CD4-positive, alpha-beta T cell (primary cell): Measurements from ENCODE around the gene PHACTR3. TPM values are rescaled to one million over a fixed set of nuclear protein-coding genes. Genes with fewer than 3 reads are reported as not detected.

ENCODE experiments used
- ATAC-seq: fragments of 200-7000 bp; cut with Tn5 transposase; one replicate; pipeline ENCODE4 v1.10.0; 2022; ENCODE audit warnings: mild to moderate bottlenecking; ENCODE audit not compliant: poor library complexity
- CTCF ChIA-PET: fragments of 350-600 bp; sonication (Branson Sonifier 250); formaldehyde crosslinking; loops from one replicate; lab custom pipeline; 2021; ENCODE audit warnings: antibody characterized with exemption, inconsistent platforms; lab: Charles Lee
- POLR2A ChIA-PET: fragments of 350-600 bp; sonication (Branson Sonifier 250); formaldehyde crosslinking; loops from one replicate; lab custom pipeline; 2021; ENCODE audit warnings: antibody characterized with exemption, inconsistent platforms; lab: Charles Lee
- DNase-seq, 14 experiments: peaks; one replicate each; pipeline ENCODE4 v3.0.0-alpha.2; 2013 to 2020; ENCODE audit warnings: mixed read lengths in 2 of 14
- H3K27ac ChIP-seq, 2 donors: one replicate each; pipeline versions ENCODE4 v1.5.1 to v1.7.0; 2013; ENCODE audit warnings: low read length in 2 of 2, low read depth in 1 of 2, mild to moderate bottlenecking in 1 of 2
- H3K27me3 ChIP-seq, 2 experiments: 1 replicate in 1 of 2; 2 replicates in 1 of 2; pipeline versions ENCODE4 v1.6.1 to v1.7.0; 2013; ENCODE audit warnings: low read length in 2 of 2, control low read depth in 1 of 2, mild to moderate bottlenecking in 1 of 2, moderate library complexity in 1 of 2; ENCODE audit not compliant: insufficient read depth in 2 of 2, control insufficient read depth in 1 of 2
- H3K36me3 ChIP-seq: one replicate; pipeline ENCODE4 v1.6.1; 2013; ENCODE audit warnings: low read length, control low read depth; ENCODE audit not compliant: insufficient read depth
- H3K4me1 ChIP-seq: one replicate; pipeline ENCODE4 v1.6.1; 2013; ENCODE audit warnings: low read length, control low read depth; ENCODE audit not compliant: insufficient read depth
- H3K4me3 ChIP-seq: one replicate; pipeline ENCODE4 v1.5.1; 2013; ENCODE audit warnings: mild to moderate bottlenecking, low read length, moderate library complexity
- H3K9me3 ChIP-seq, 2 experiments: 1 replicate in 1 of 2; 2 replicates in 1 of 2; pipeline versions ENCODE4 v1.6.1 to v1.7.0; 2013; ENCODE audit warnings: low read length in 2 of 2, mild to moderate bottlenecking in 2 of 2, control low read depth in 1 of 2, moderate library complexity in 1 of 2; ENCODE audit not compliant: control insufficient read depth in 1 of 2, insufficient read depth in 1 of 2
- H3K27ac Mint-ChIP-seq: one replicate; pipeline ENCODE4 v1.8.0; 2020; ENCODE audit warnings: mixed read lengths
- H3K27me3 Mint-ChIP-seq: one replicate; pipeline ENCODE4 v1.8.0; 2021; ENCODE audit warnings: mixed read lengths
- H3K36me3 Mint-ChIP-seq: one replicate; pipeline ENCODE4 v1.8.0; 2021; ENCODE audit warnings: low read depth, mixed read lengths
- H3K4me1 Mint-ChIP-seq: one replicate; pipeline ENCODE4 v1.8.0; 2021; ENCODE audit warnings: low read depth, mixed read lengths
- H3K4me3 Mint-ChIP-seq: one replicate; pipeline ENCODE4 v1.8.0; 2020; ENCODE audit warnings: mild to moderate bottlenecking, mixed read lengths
- H3K9me3 Mint-ChIP-seq: one replicate; pipeline ENCODE4 v1.8.0; 2020; ENCODE audit warnings: mixed read lengths
- intact Hi-C, 2 experiments: fragments of 100-400 bp; cut with DNase I in 1 of 2; cut with micrococcal nuclease in 1 of 2; formaldehyde crosslinking; loops; one replicate each; pipeline versions ENCODE4 v1.15.1 to v1.9.0; 2023 to 2025; cut with DNase I, micrococcal nuclease
- total RNA-seq, 174 experiments: library from RNA in 2 of 174; stranded (reverse) in 2 of 174; gene quantifications; one replicate each; pipeline ENCODE4 v1.2.3 and lab custom pipeline; 2021 to 2026
- TF ChIP-seq, protein P1 (sequence below): fragments of 200-600 bp; IDR thresholded peaks from one replicate; pipeline ENCODE4 v1.8.0; 2022; ENCODE audit warnings: antibody characterized with exemption, mild to moderate bottlenecking

Gene PHACTR3
- total RNA-seq, 2 experiments from 2014 or later: not detected

DNA sequence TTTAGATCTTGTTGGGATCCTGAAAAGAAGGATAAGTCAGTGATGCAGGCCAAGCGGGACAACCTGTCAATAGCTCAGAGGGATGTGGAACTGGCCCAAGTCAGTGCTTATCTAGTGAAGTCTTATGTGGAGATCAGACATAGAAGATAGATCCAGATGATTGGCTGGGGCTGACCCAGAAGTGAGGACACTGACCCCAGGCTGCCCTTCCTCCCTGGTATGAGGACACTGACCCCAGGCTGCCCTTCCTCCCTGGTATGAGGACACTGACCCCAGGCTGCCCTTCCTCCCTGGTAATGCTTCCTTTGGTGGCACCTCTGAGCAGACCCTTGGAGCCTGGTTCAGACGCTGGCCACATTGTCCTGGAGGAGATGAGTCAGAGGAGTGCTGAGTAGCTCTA lies 159.7 kb downstream of the PHACTR3 start:
- no peak overlapping the region for H3K4me3 Mint-ChIP-seq
- ATAC-seq (no peak), DNase-seq (no peak)
- Histone ChIP-seq H3K27me3 (no peaks in the 10 kb centered on the region), H3K4me1 (no peaks in the 10 kb centered on the region), H3K27ac (no peak overlapping the region), H3K9me3 (peaks cover 0 to 17% of the 10 kb centered on the region in 2 experiments), H3K4me3 (no peak overlapping the region), H3K36me3 (no peaks in the 10 kb centered on the region)
- POLR2A ChIA-PET: no interaction called here
- intact Hi-C loops: no loop called here
- TF ChIP-seq, protein P1, sequence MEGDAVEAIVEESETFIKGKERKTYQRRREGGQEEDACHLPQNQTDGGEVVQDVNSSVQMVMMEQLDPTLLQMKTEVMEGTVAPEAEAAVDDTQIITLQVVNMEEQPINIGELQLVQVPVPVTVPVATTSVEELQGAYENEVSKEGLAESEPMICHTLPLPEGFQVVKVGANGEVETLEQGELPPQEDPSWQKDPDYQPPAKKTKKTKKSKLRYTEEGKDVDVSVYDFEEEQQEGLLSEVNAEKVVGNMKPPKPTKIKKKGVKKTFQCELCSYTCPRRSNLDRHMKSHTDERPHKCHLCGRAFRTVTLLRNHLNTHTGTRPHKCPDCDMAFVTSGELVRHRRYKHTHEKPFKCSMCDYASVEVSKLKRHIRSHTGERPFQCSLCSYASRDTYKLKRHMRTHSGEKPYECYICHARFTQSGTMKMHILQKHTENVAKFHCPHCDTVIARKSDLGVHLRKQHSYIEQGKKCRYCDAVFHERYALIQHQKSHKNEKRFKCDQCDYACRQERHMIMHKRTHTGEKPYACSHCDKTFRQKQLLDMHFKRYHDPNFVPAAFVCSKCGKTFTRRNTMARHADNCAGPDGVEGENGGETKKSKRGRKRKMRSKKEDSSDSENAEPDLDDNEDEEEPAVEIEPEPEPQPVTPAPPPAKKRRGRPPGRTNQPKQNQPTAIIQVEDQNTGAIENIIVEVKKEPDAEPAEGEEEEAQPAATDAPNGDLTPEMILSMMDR: no peak
- peaks cover 5% of the 10 kb centered on the region for H3K27me3 Mint-ChIP-seq
- no peaks in the 10 kb centered on the region for H3K4me1 Mint-ChIP-seq
- H3K9me3 Mint-ChIP-seq: peaks cover 3% of the 10 kb centered on the region
- no peak overlapping the region for H3K27ac Mint-ChIP-seq
- H3K36me3 Mint-ChIP-seq: no peaks in the 10 kb centered on the region
- CTCF ChIA-PET: no interaction called here

DNA sequence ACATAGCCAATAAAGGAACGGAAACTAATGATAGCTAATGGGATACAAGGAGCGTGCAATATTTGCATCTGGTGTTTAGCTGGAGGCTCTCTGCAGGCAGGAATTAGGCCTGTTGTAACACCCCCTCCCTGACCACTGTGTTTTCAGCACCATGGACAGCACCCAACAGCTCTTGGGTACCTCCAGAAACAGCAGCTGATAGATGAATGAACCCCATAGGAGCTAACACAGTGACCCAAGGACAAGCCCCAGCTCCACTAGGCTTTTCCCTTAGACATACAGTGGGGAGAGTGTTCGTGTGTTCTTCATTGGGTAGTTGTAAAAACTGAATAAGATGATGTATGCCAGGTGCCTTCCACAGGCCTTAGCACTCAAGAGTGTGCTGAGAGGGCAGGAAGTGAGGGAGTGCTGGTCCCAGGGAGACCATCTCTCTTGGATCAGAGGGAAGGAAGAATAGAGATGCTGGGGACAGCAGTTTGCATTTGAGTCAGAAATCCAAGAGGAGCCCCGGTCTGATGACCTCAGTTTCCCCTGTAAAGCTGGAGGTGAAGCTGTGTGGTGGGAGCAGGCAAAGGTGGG lies 161.3 kb downstream of the PHACTR3 start:
- H3K36me3 ChIP-seq: no peaks in the 10 kb centered on the region
- Mint-ChIP-seq H3K36me3 (no peaks in the 10 kb centered on the region), H3K27ac (no peak overlapping the region), H3K4me3 (no peak overlapping the region), H3K4me1 (no peaks in the 10 kb centered on the region), H3K9me3 (peaks cover 3% of the 10 kb centered on the region), H3K27me3 (peaks cover 5% of the 10 kb centered on the region)
- intact Hi-C loops: no loop called here
- TF ChIP-seq, protein P1: no peak
- H3K4me1 ChIP-seq: no peaks in the 10 kb centered on the region
- H3K4me3 ChIP-seq: no peak overlapping the region
- ATAC-seq: no peak
- no peaks in the 10 kb centered on the region for H3K27me3 ChIP-seq
- no peak overlapping the region for H3K27ac ChIP-seq
- DNase-seq: peak in 1 of 14 experiments; percentile 15
- ChIA-PET POLR2A (no interaction called here), CTCF (no interaction called here)
- peaks cover 0 to 17% of the 10 kb centered on the region in 2 experiments for H3K9me3 ChIP-seq

DNA sequence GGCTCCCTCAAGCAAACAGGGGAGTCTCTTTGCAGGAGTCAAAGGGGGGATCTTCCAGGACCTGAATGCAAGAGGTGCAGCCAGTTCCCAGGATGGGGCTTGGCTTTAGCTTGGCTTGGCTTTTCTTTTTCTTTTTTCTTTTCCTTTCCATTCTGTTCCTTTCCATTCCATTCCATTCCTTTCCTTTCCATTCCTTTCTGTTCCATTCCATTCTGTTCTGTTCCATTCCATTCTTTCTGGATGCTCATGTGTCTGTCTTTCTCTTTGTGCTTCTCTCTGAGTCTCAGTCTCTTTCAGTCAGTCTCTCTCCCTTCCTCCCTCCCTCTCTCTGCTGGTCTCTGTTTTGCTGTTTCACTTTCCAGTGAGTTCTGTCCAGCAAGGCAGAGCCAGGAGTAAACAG lies 163.3 kb downstream of the PHACTR3 start:
- H3K27me3 ChIP-seq: no peaks in the 10 kb centered on the region
- no peaks in the 10 kb centered on the region for H3K36me3 ChIP-seq
- CTCF ChIA-PET: no interaction called here
- peaks cover 0 to 21% of the 10 kb centered on the region in 2 experiments for H3K9me3 ChIP-seq
- Mint-ChIP-seq H3K27ac (no peak overlapping the region), H3K4me3 (no peak overlapping the region), H3K36me3 (no peaks in the 10 kb centered on the region), H3K27me3 (peaks cover 5% of the 10 kb centered on the region), H3K9me3 (peaks cover 3% of the 10 kb centered on the region), H3K4me1 (no peaks in the 10 kb centered on the region)
- POLR2A ChIA-PET: no interaction called here
- H3K4me3 ChIP-seq: no peak overlapping the region
- H3K27ac ChIP-seq: no peak overlapping the region
- no peaks in the 10 kb centered on the region for H3K4me1 ChIP-seq
- TF ChIP-seq, protein P1: no peak
- intact Hi-C loops: no loop called here
- ATAC-seq (no peak), DNase-seq (no peak)
